A549 (cell line): ENCODE results near the gene ZNF654. TPM values are rescaled to one million over a fixed set of nuclear protein-coding genes. Genes with fewer than 3 reads are reported as not detected.

ENCODE experiments used
- ATAC-seq, 2 experiments: fragments of 200-7000 bp in 1 of 2; fragments of >200 bp in 1 of 2; cut with Nextera tagmentation in 1 of 2; cut with Tn5 transposase in 1 of 2; 3 replicates each; pipeline versions ENCODE4 v1.8.0 to v1.9.1; 2018 to 2020; ENCODE audit warnings: mild to moderate bottlenecking in 1 of 2, moderate library complexity in 1 of 2
- CTCF ChIA-PET: fragments of 300-600 bp; sonication (Branson Sonifier 250); formaldehyde crosslinking; extraction: SDS; loops from one replicate; lab custom pipeline; 2021; ENCODE audit warnings: antibody characterized with exemption, inconsistent platforms; lab: Yijun Ruan, JAX
- POLR2A ChIA-PET: fragments of 350-600 bp; formaldehyde crosslinking; extraction: SDS; loops from one replicate; lab custom pipeline; 2021; ENCODE audit warnings: antibody characterized with exemption, inconsistent platforms; lab: Yijun Ruan, JAX
- DNase-seq, 2 experiments: peaks; one replicate each; pipeline versions ENCODE4 v3.0.0 to v3.0.0-alpha.2; 2011 to 2016; ENCODE audit warnings: low read depth in 1 of 2, low spot score in 1 of 2
- FAIRE-seq: peaks from 2 replicates; lab custom pipeline; 2011; peaks lifted over from hg19 to GRCh38; lab: Jason Lieb, UNC
- H3K27ac ChIP-seq, 2 experiments: fragments of >200 bp; sonication (Bioruptor Twin); formaldehyde crosslinking; 3 replicates each; pipeline ENCODE4 v1.5.1; 2016 to 2017
- H3K4me1 ChIP-seq: fragments of >200 bp; sonication (Bioruptor Twin); formaldehyde crosslinking; 3 replicates; pipeline ENCODE4 v1.6.1; 2016
- H3K4me2 ChIP-seq: fragments of >200 bp; sonication (Bioruptor Twin); formaldehyde crosslinking; 3 replicates; pipeline ENCODE4 v1.6.1; 2016
- H3K4me3 ChIP-seq: fragments of >200 bp; sonication (Bioruptor Twin); formaldehyde crosslinking; 3 replicates; pipeline ENCODE4 v1.5.1; 2016
- H3K9me3 ChIP-seq: fragments of >200 bp; sonication (Bioruptor Twin); formaldehyde crosslinking; 3 replicates; pipeline ENCODE4 v1.6.1; 2016
- BHLHE40 ChIP-seq: IDR thresholded peaks from 2 replicates; pipeline ENCODE4 v1.6.1; 2012; ENCODE audit warnings: low read depth, low read length, inconsistent platforms
- CBX2 ChIP-seq: fragments of 200-600 bp; sonication (generic); IDR thresholded peaks from 2 replicates; pipeline ENCODE4 v1.6.1; 2016; ENCODE audit warnings: low read depth, mild to moderate bottlenecking, borderline replicate concordance
- CBX8 ChIP-seq: fragments of 200-600 bp; sonication (generic); IDR thresholded peaks from 2 replicates; pipeline ENCODE4 v1.6.1; 2016
- CHD4 ChIP-seq: fragments of 200-600 bp; sonication (generic); IDR thresholded peaks from 2 replicates; pipeline ENCODE4 v1.6.1; 2016; ENCODE audit warnings: antibody characterized with exemption, mild to moderate bottlenecking, borderline replicate concordance
- CTCF ChIP-seq: fragments of >200 bp; sonication (Bioruptor Twin); formaldehyde crosslinking; IDR thresholded peaks from 3 replicates; pipeline ENCODE4 v1.5.1; 2016
- EHF ChIP-seq: fragments of 250-450 bp; sonication (Bioruptor Pico); IDR thresholded peaks from 2 replicates; pipeline ENCODE4 v1.5.0; 2020; ENCODE audit warnings: mild to moderate bottlenecking
- ELK1 ChIP-seq: fragments of 150-350 bp; IDR thresholded peaks from 2 replicates; pipeline ENCODE4 v1.6.1; 2014; ENCODE audit warnings: low read depth, mild to moderate bottlenecking, low read length
- FOSB ChIP-seq: fragments of 250-450 bp; sonication (Bioruptor Pico); IDR thresholded peaks from 2 replicates; pipeline ENCODE4 v1.5.0; 2020; ENCODE audit warnings: mild to moderate bottlenecking, moderate library complexity
- GATA3 ChIP-seq: IDR thresholded peaks from 2 replicates; pipeline ENCODE4 v1.6.1; 2012; ENCODE audit warnings: borderline replicate concordance
- HES2 ChIP-seq: fragments of >200 bp; sonication (Bioruptor Twin); formaldehyde crosslinking; IDR thresholded peaks from 2 replicates; pipeline ENCODE4 v1.6.1; 2016
- HMGXB4 ChIP-seq: fragments of 250-450 bp; sonication (Bioruptor Pico); IDR thresholded peaks from 2 replicates; pipeline ENCODE4 v1.5.0; 2021; ENCODE audit warnings: mild to moderate bottlenecking, moderate library complexity, borderline replicate concordance
- HOXA7 ChIP-seq: fragments of 250-450 bp; sonication (Bioruptor Pico); IDR thresholded peaks from 2 replicates; pipeline ENCODE4 v1.5.0; 2020; ENCODE audit warnings: mild to moderate bottlenecking, moderate library complexity
- MAX ChIP-seq: IDR thresholded peaks from 2 replicates; pipeline ENCODE4 v1.6.1; 2012
- MAZ ChIP-seq: fragments of 150-350 bp; IDR thresholded peaks from 2 replicates; pipeline ENCODE4 v1.6.1; 2014; ENCODE audit warnings: antibody characterized with exemption, low read depth, low read length, borderline replicate concordance
- NFE2L2 ChIP-seq: fragments of 150-350 bp; conservative IDR thresholded peaks from 2 replicates; pipeline ENCODE4 v1.6.1; 2014; ENCODE audit warnings: low read length
- NR3C1 ChIP-seq: fragments of >200 bp; sonication (Bioruptor Twin); formaldehyde crosslinking; IDR thresholded peaks from 3 replicates; pipeline ENCODE4 v1.6.1; 2017
- SREBF2 ChIP-seq: fragments of 450-650 bp; IDR thresholded peaks from 2 replicates; pipeline ENCODE4 v1.6.1; 2014; ENCODE audit warnings: mild to moderate bottlenecking, moderate library complexity
- USF2 ChIP-seq: fragments of 450-650 bp; IDR thresholded peaks from 2 replicates; pipeline ENCODE4 v1.6.1; 2014; ENCODE audit warnings: antibody characterized with exemption
- WGBS: methylation state at CpG from one replicate; pipeline ENCODE4 v1.1.6; 2017; ENCODE audit errors: missing lambda C conversion rate; 5-methylcytosine and 5-hydroxymethylcytosine counted together
- polyA plus RNA-seq, 4 experiments: library from polyadenylated mRNA; depleted of rRNA in 3 of 4; stranded (reverse); fragments of >200 nt; fragmentation: RNase III in 1 of 4; extraction: RNeasy Plus Mini Kit Qiagen cat#74134 plus additional on column Dnase treatment in 1 of 4; gene quantifications; 2 replicates in 3 of 4; 3 replicates in 1 of 4; pipeline ENCODE4 v1.2.3, GENCODE V29; 2011 to 2017

The ZNF654 gene
- polyA plus RNA-seq, 2 of the 4 experiments (the other 2 are of a cell fraction) = 3.2 to 4.4 TPM

- DNase-seq (no peak), FAIRE-seq (no peak), ATAC-seq (no peak)
- H3K4me3 ChIP-seq = no peak overlapping the region
- 96% methylated on average over 1 of the region's 1 CpG for WGBS
- no peak overlapping the region for H3K27ac ChIP-seq
- no peak for TF ChIP-seq SREBF2
- no peak for TF ChIP-seq GATA3
- no peak for TF ChIP-seq USF2
- TF ChIP-seq CBX8 = no peak
- TF ChIP-seq CTCF = no peak
- TF ChIP-seq HES2 = no peak
- no peak for TF ChIP-seq MAZ
- TF ChIP-seq HMGXB4 = no peak
- no peak for TF ChIP-seq EHF (CRISPR knock-in tag)
- TF ChIP-seq FOSB (CRISPR knock-in tag) = no peak
- TF ChIP-seq NFE2L2 = no peak
- no peak for TF ChIP-seq CHD4
- H3K4me1 ChIP-seq = no peaks in the 10 kb centered on the region
- ChIA-PET POLR2A (no interaction called here), CTCF (interaction anchor here (0.8 to 2.6 kb wide), 3 partner anchors 8 to 18 kb away, joined by 3 to 11 read pairs (median 3); partner anchors contain the start of gene C3orf38)
- H3K4me2 ChIP-seq = no peak overlapping the region
- no peaks in the 10 kb centered on the region for H3K9me3 ChIP-seq
These were observed 72.6 kb downstream of the ZNF654 start for GRCh38 chr3:88131695-88132094.

DNA sequence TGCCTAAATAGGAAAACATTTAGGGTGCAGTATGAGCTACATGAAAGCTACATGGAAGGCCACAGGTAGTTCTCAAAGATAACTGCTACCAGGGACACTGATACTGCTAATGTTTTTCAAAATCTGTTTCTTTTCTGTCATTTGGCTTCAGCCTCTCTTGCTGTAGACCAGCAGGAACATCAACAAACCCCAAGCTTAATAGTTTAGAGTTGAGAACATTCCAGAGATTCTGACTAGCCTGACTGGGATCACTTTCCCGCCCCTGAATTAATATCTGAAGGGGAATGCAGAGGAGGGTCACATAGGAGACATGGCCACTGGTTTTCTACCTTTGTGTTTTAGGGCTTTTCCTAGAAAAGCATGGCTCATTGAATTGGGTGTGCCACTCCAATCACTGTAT lies 73.8 kb downstream of the ZNF654 start:
- CTCF ChIA-PET = interaction anchor here (1.0 to 2.6 kb wide), 3 partner anchors 16 to 29 kb away, joined by 3 to 11 read pairs (median 4); partner anchors contain the start of gene C3orf38
- DNase-seq = no peak
- Histone ChIP-seq H3K27ac (no peak overlapping the region), H3K4me2 (no peak overlapping the region), H3K9me3 (no peaks in the 10 kb centered on the region), H3K4me3 (no peak overlapping the region), H3K4me1 (no peaks in the 10 kb centered on the region)
- FAIRE-seq = peak; percentile 43
- WGBS = 86% methylated on average over 1 of the region's 1 CpG
- ATAC-seq = no peak
- POLR2A ChIA-PET = no interaction called here
- TF ChIP-seq NR3C1 = no peak
- TF ChIP-seq HOXA7 (CRISPR knock-in tag) = no peak
- TF ChIP-seq ELK1 = no peak
- no peak for TF ChIP-seq CBX2
- TF ChIP-seq BHLHE40 = no peak
- no peak for TF ChIP-seq MAX
- TF ChIP-seq, all 56 proteins: peak for 0
